K562 (cell line): ENCODE data around the gene CPSF4. TPM values are rescaled to one million over a fixed set of nuclear protein-coding genes. Genes with fewer than 3 reads are reported as not detected.

Experiments used
- CCNT2 ChIP-seq: IDR thresholded peaks from 2 replicates; pipeline ENCODE4 v1.6.1; 2011; ENCODE audit warnings: borderline replicate concordance, low read depth, mild to moderate bottlenecking, moderate library complexity, mixed read lengths, low read length; ENCODE audit not compliant: insufficient read length; ENCODE audit errors: extremely low read depth
- E2F8 ChIP-seq: fragments of 450-650 bp; IDR thresholded peaks from 2 replicates; pipeline ENCODE4 v1.7.1; 2018; ENCODE audit warnings: mild to moderate bottlenecking, low read depth; ENCODE audit not compliant: partially characterized antibody
- MLLT1 ChIP-seq, 2 experiments: fragments of 450-650 bp; IDR thresholded peaks; 2 replicates each; pipeline ENCODE4 v1.6.1; 2016
- SMARCC2 ChIP-seq: fragments of 450-650 bp; IDR thresholded peaks from 2 replicates; pipeline ENCODE4 v1.6.1; 2017; ENCODE audit warnings: antibody characterized with exemption, moderate library complexity, mild to moderate bottlenecking, low read depth
- STAG1 ChIP-seq: sonication (generic); formaldehyde crosslinking; IDR thresholded peaks from 2 replicates; pipeline ENCODE4 v1.5.0; 2020; ENCODE audit warnings: missing genetic modification reagents, borderline replicate concordance
- TCF15 ChIP-seq: fragments of 250-450 bp; sonication (Bioruptor Pico); IDR thresholded peaks from 2 replicates; pipeline ENCODE4 v1.8.0; 2022; ENCODE audit warnings: moderate library complexity, mild to moderate bottlenecking, inconsistent platforms
- THRB ChIP-seq: fragments of 450-650 bp; formaldehyde crosslinking; conservative IDR thresholded peaks from 2 replicates; pipeline ENCODE4 v1.4.0; 2022; ENCODE audit warnings: mild to moderate bottlenecking, missing genetic modification characterization
- ZBTB11 ChIP-seq, 3 experiments: fragments of 200-800 bp in 1 of 3; fragments of 250-450 bp in 1 of 3; fragments of 450-650 bp in 1 of 3; sonication (Bioruptor Pico) in 1 of 3; sonication (Bioruptor generic) in 1 of 3; formaldehyde crosslinking in 1 of 3; IDR thresholded peaks; 2 replicates each; pipeline versions ENCODE4 v1.6.1 to v1.8.0; 2016 to 2022; ENCODE audit warnings: mild to moderate bottlenecking in 2 of 3, missing genetic modification characterization in 2 of 3, missing compliant biosample characterization in 1 of 3, moderate library complexity in 1 of 3
- ZBTB34 ChIP-seq: fragments of 250-450 bp; sonication (Bioruptor Pico); IDR thresholded peaks from 2 replicates; pipeline ENCODE4 v1.8.0; 2021; ENCODE audit warnings: mild to moderate bottlenecking, moderate library complexity
- ZNF121 ChIP-seq: sonication (generic); formaldehyde crosslinking; conservative IDR thresholded peaks from 2 replicates; pipeline ENCODE4 v1.8.0; 2022; ENCODE audit warnings: missing genetic modification reagents
- ZNF507 ChIP-seq: conservative IDR thresholded peaks from 2 replicates; pipeline ENCODE4 v1.6.1; 2017; ENCODE audit warnings: missing genetic modification characterization, missing compliant biosample characterization
- ZNF512 ChIP-seq: IDR thresholded peaks from 2 replicates; pipeline ENCODE4 v1.6.1; 2016; ENCODE audit warnings: missing genetic modification characterization, missing compliant biosample characterization
- polyA plus RNA-seq, 8 experiments: library from polyadenylated mRNA; depleted of rRNA in 4 of 8; stranded (reverse) in 5 of 8; unstranded in 3 of 8; fragments of >200 nt; fragmentation: Nextera tagmentation in 2 of 8; fragmentation: Illumina TruSeq in 1 of 8; extraction: Ambion mirVana in 2 of 8; extraction: Trizol in 1 of 8; gene quantifications; 2 replicates each; pipeline versions ENCODE4 v1.2.1 to v1.2.3, GENCODE V29; 2011 to 2014; ENCODE audit warnings: inconsistent platforms in 1 of 8, missing spikeins in 1 of 8
- total RNA-seq, 7 experiments: library from RNA; depleted of rRNA in 6 of 7; stranded (reverse); fragments of >200 nt in 6 of 7; fragmentation: Illumina TruSeq in 2 of 7; extraction: Trizol in 2 of 7; gene quantifications; 2 replicates each; pipeline versions ENCODE4 v1.2.1 to v1.2.3, GENCODE V29; 2011 to 2021; ENCODE audit warnings: low replicate concordance in 1 of 7

Gene CPSF4
- total and polyA plus RNA-seq, 9 of the 15 experiments (the other 6 are each of a cell fraction or from before 2014, with no cell fraction given), result 16.9 to 118 (median 71.7) TPM

GRCh38 chr7:99504603-99505323 lies 66.0 kb downstream of the CPSF4 start, which contains the start of gene ZKSCAN5 (continued):
- TF ChIP-seq THRB (peak; percentile 82; the same call in 1 of the 2 replicates), CCNT2 (no peak), TCF15 (no peak), ZNF121 (CRISPR knock-in tag) (no peak), SMARCC2 (no peak), ZNF512 (tag) (no peak), MLLT1 (IDR thresholded peaks at IDR 0.05) (peak in 1 of 2 experiments; percentile 69; a peak in 1 of 4 replicates), ZBTB11 (CRISPR knock-in tag; IDR thresholded peaks at IDR 0.05) (peak in 2 of 3 experiments; percentile 27 to 81; a peak in 2 of 6 replicates), ZNF507 (tag) (no peak), ZBTB34 (no peak), E2F8 (peak; percentile 90), STAG1 (no peak)
